K562 (cell line): ENCODE data around the gene DUSP3. TPM values are rescaled to one million over a fixed set of nuclear protein-coding genes. Genes with fewer than 3 reads are reported as not detected.

Source experiments
- ATAC-seq: fragments of 200-7000 bp; cut with Tn5 transposase; 3 replicates; pipeline ENCODE4 v1.9.1; 2020; ENCODE audit warnings: moderate library complexity
- BruUV-seq: library from RNA; stranded (reverse); fragments of 400-500 nt; replicated peaks from 2 replicates; lab custom pipeline; 2021; lab: Mats Ljungman, UMichigan
- CTCF ChIA-PET: fragments of 300-600 bp; formaldehyde crosslinking; extraction: SDS; loops from one replicate; lab custom pipeline; 2021; ENCODE audit warnings: low intra/inter-chr PET ratio; lab: Yijun Ruan, JAX
- POLR2A ChIA-PET: fragments of 300-600, 350-650 bp; sonication (Branson Sonifier 250); formaldehyde crosslinking; extraction: SDS; loops from one replicate; lab custom pipeline; 2021; ENCODE audit warnings: antibody characterized with exemption, inconsistent platforms; lab: Yijun Ruan, JAX
- DNase-seq, 4 experiments: peaks; one replicate each; pipeline versions ENCODE4 v3.0.0 to v3.0.0-alpha.2; 2011 to 2018; ENCODE audit warnings: low spot score in 3 of 4, mixed read lengths in 3 of 4; ENCODE audit errors: extremely low read depth in 1 of 4
- FAIRE-seq: peaks from 2 replicates; lab custom pipeline; 2011; peaks lifted over from hg19 to GRCh38; lab: Jason Lieb, UNC
- H2AFZ ChIP-seq: 2 replicates; pipeline ENCODE4 v1.6.0; 2011; ENCODE audit warnings: low read depth, low read length, control low read depth, inconsistent platforms
- H3K27ac ChIP-seq: fragments of 200-600 bp; 3 replicates; pipeline ENCODE4 v1.8.0; 2011; ENCODE audit warnings: low read depth, mild to moderate bottlenecking, control low read depth, inconsistent platforms, low read length, moderate library complexity, mixed read lengths; ENCODE audit errors: extremely low read depth
- H3K27me3 ChIP-seq, 2 experiments: fragments of 300-600 bp in 1 of 2; 2 replicates in 1 of 2; 3 replicates in 1 of 2; pipeline versions ENCODE4 v1.6.0 to v1.8.0; 2011; ENCODE audit warnings: inconsistent platforms in 2 of 2, low read length in 2 of 2, mild to moderate bottlenecking in 1 of 2, mixed read lengths in 1 of 2, moderate library complexity in 1 of 2; ENCODE audit not compliant: control insufficient read depth in 2 of 2, insufficient read depth in 2 of 2
- H3K36me3 ChIP-seq: fragments of 300-600 bp; 3 replicates; pipeline ENCODE4 v1.8.0; 2011; ENCODE audit warnings: mild to moderate bottlenecking, low read length, inconsistent platforms; ENCODE audit not compliant: control insufficient read depth, insufficient read depth
- H3K4me1 ChIP-seq, 2 experiments: fragments of 200-600 bp in 1 of 2; replicated peaks in 1 of 2; 2 replicates in 1 of 2; 3 replicates in 1 of 2; pipeline versions ENCODE4 v1.5.1 to v1.8.0; 2011; ENCODE audit warnings: inconsistent platforms in 2 of 2, low read length in 2 of 2, mild to moderate bottlenecking in 1 of 2, mixed read lengths in 1 of 2, moderate library complexity in 1 of 2; ENCODE audit not compliant: control insufficient read depth in 2 of 2, insufficient read depth in 2 of 2
- H3K4me2 ChIP-seq: 2 replicates; pipeline ENCODE4 v1.6.1; 2011; ENCODE audit warnings: low read length, control low read depth, inconsistent platforms, mixed read lengths; ENCODE audit not compliant: insufficient read depth
- H3K4me3 ChIP-seq: fragments of 200-600 bp; sonication (generic), shearing (Covaris generic); 2 replicates; pipeline ENCODE4 v1.5.1; 2016; ENCODE audit warnings: control low read depth, inconsistent platforms
- H3K79me2 ChIP-seq: fragments of 200-600 bp; 3 replicates; pipeline ENCODE4 v1.8.0; 2011; ENCODE audit warnings: low read length, inconsistent platforms; ENCODE audit not compliant: control insufficient read depth, insufficient read depth
- H3K9ac ChIP-seq, 2 experiments: 2 replicates each; pipeline versions ENCODE4 v1.6.0 to v1.6.1; 2011; ENCODE audit warnings: low read depth in 2 of 2, low read length in 2 of 2, control low read depth in 1 of 2, inconsistent platforms in 1 of 2, mild to moderate bottlenecking in 1 of 2, mixed read lengths in 1 of 2; ENCODE audit not compliant: insufficient read depth in 1 of 2
- H3K9me1 ChIP-seq: one replicate; pipeline ENCODE4 v1.6.0; 2011; ENCODE audit warnings: inconsistent platforms, mild to moderate bottlenecking, low read length, moderate library complexity; ENCODE audit not compliant: control insufficient read depth, insufficient read depth
- H3K9me3 ChIP-seq: replicated peaks from 2 replicates; pipeline ENCODE4 v1.5.1; 2011; ENCODE audit warnings: low read depth, low read length, inconsistent platforms; ENCODE audit not compliant: control insufficient read depth, insufficient read depth
- H4K20me1 ChIP-seq: replicated peaks from 2 replicates; pipeline ENCODE4 v1.6.1; 2011; ENCODE audit warnings: low read length, inconsistent platforms, mixed read lengths; ENCODE audit not compliant: control insufficient read depth, insufficient read depth
- ATF7 ChIP-seq: fragments of 450-650 bp; IDR thresholded peaks from 2 replicates; pipeline ENCODE4 v1.7.1; 2014; ENCODE audit warnings: mild to moderate bottlenecking, moderate library complexity
- BDP1 ChIP-seq: IDR thresholded peaks from 3 replicates; pipeline ENCODE4 v1.6.1; 2011; ENCODE audit not compliant: insufficient read length, insufficient read depth
- BRD4 ChIP-seq: fragments of 200-600 bp; sonication (generic); IDR thresholded peaks from 2 replicates; pipeline ENCODE4 v1.6.1; 2017; ENCODE audit warnings: inconsistent platforms
- CAMTA2 ChIP-seq: fragments of 250-450 bp; sonication (Bioruptor Pico); conservative IDR thresholded peaks from 2 replicates; pipeline ENCODE4 v1.5.1; 2022
- CXXC5 ChIP-seq: fragments of 250-450 bp; sonication (Bioruptor Pico); IDR thresholded peaks from 2 replicates; pipeline ENCODE4 v1.8.0; 2022; ENCODE audit warnings: inconsistent platforms, mild to moderate bottlenecking, moderate library complexity
- MAFF ChIP-seq: IDR thresholded peaks from 2 replicates; pipeline ENCODE4 v1.6.1; 2012; ENCODE audit warnings: low read length, improper control_type of control experiment
- MLLT1 ChIP-seq, 2 experiments: fragments of 450-650 bp; IDR thresholded peaks; 2 replicates each; pipeline ENCODE4 v1.6.1; 2016
- NONO ChIP-seq, 2 experiments: fragments of 200-400 bp in 1 of 2; fragments of 450-650 bp in 1 of 2; formaldehyde crosslinking in 1 of 2; IDR thresholded peaks; 2 replicates each; pipeline ENCODE4 v1.6.1; 2017; ENCODE audit warnings: low read depth in 2 of 2, mild to moderate bottlenecking in 2 of 2, moderate library complexity in 2 of 2, low read length in 1 of 2
- POLR2H ChIP-seq: IDR thresholded peaks from 2 replicates; pipeline ENCODE4 v1.6.1; 2016; ENCODE audit warnings: missing genetic modification characterization, low read depth, mild to moderate bottlenecking, control low read depth, missing compliant biosample characterization, moderate library complexity
- POU5F1 ChIP-seq: fragments of 150-350 bp; IDR thresholded peaks from 2 replicates; pipeline ENCODE4 v1.6.1; 2014; ENCODE audit warnings: borderline replicate concordance, low read length, low read depth, mild to moderate bottlenecking; ENCODE audit not compliant: partially characterized antibody
- SIX5 ChIP-seq, 2 experiments: IDR thresholded peaks; 2 replicates each; pipeline ENCODE4 v1.6.1; 2011; ENCODE audit warnings: low read length in 2 of 2, borderline replicate concordance in 1 of 2, low read depth in 1 of 2, mild to moderate bottlenecking in 1 of 2, moderate library complexity in 1 of 2; ENCODE audit not compliant: insufficient read depth in 1 of 2
- THAP12 ChIP-seq: fragments of 250-450 bp; sonication (Bioruptor Pico); IDR thresholded peaks from 2 replicates; pipeline ENCODE4 v1.9.0; 2021; ENCODE audit warnings: mild to moderate bottlenecking, inconsistent platforms
- ZBTB17 ChIP-seq: fragments of 450-650 bp; formaldehyde crosslinking; IDR thresholded peaks from 2 replicates; pipeline ENCODE4 v1.4.0; 2020; ENCODE audit warnings: mild to moderate bottlenecking
- ZHX1 ChIP-seq: fragments of 150-350 bp; conservative IDR thresholded peaks from 2 replicates; pipeline ENCODE4 v1.6.1; 2014; ENCODE audit warnings: low read length
- ZNF197 ChIP-seq: fragments of 200-800 bp; sonication (Bioruptor generic); IDR thresholded peaks from 2 replicates; pipeline ENCODE4 v1.6.1; 2016; ENCODE audit warnings: low read depth, missing genetic modification characterization, missing compliant biosample characterization
- ZNF699 ChIP-seq: fragments of 250-450 bp; sonication (Bioruptor Pico); IDR thresholded peaks from 2 replicates; pipeline ENCODE4 v1.8.0; 2021; ENCODE audit warnings: mild to moderate bottlenecking, moderate library complexity; ENCODE audit not compliant: insufficient replicate concordance
- WGBS: fragments of 100-300 bp; shearing (Covaris generic); methylation state at CpG from one replicate; pipeline ENCODE4 v1.1.6; 2016; ENCODE audit warnings: low coverage, mixed read lengths; ENCODE audit not compliant: insufficient coverage; ENCODE audit errors: missing lambda C conversion rate; 5-methylcytosine and 5-hydroxymethylcytosine counted together
- in situ Hi-C: fragments of 300-500 bp; cut with MboI; formaldehyde crosslinking; loops from 4 replicates; pipeline ENCODE4 v1.15.0; 2018; ENCODE audit warnings: inconsistent platforms, mixed read lengths
- intact Hi-C: fragments of 100-400 bp; cut with micrococcal nuclease; formaldehyde crosslinking; loops from 2 replicates; pipeline ENCODE4 v1.14.2; 2022
- polyA plus RNA-seq, 8 experiments: library from polyadenylated mRNA; depleted of rRNA in 4 of 8; stranded (reverse) in 5 of 8; unstranded in 3 of 8; fragments of >200 nt; fragmentation: Nextera tagmentation in 2 of 8; fragmentation: Illumina TruSeq in 1 of 8; extraction: Ambion mirVana in 2 of 8; extraction: Trizol in 1 of 8; gene quantifications; 2 replicates each; pipeline versions ENCODE4 v1.2.1 to v1.2.3, GENCODE V29; 2011 to 2014; ENCODE audit warnings: inconsistent platforms in 1 of 8, missing spikeins in 1 of 8
- total RNA-seq, 7 experiments: library from RNA; depleted of rRNA in 6 of 7; stranded (reverse); fragments of >200 nt in 6 of 7; fragmentation: Illumina TruSeq in 2 of 7; extraction: Trizol in 2 of 7; gene quantifications; 2 replicates each; pipeline versions ENCODE4 v1.2.1 to v1.2.3, GENCODE V29; 2011 to 2021; ENCODE audit warnings: low replicate concordance in 1 of 7

The DUSP3 gene
- total and polyA plus RNA-seq, 9 of the 15 experiments (the other 6 are each of a cell fraction or from before 2014, with no cell fraction given), result 4.1 to 19.8 (median 12.3) TPM

GRCh38 chr17:43813386-43813785 lies 34.6 kb upstream of the DUSP3 start:
- WGBS, result 47% methylated on average over 3 of the region's 3 CpGs
- DNase-seq (no peak), ATAC-seq (no peak), FAIRE-seq (no peak)
- Histone ChIP-seq H3K4me2 (no peak overlapping the region), H3K79me2 (no peaks in the 10 kb centered on the region), H3K9me1 (no peaks in the 10 kb centered on the region), H3K4me3 (no peak overlapping the region), H3K27ac (no peak overlapping the region), H3K4me1 (peaks cover 0 to 3% of the 10 kb centered on the region in 2 experiments; a peak in 1 of 5 replicates), H3K27me3 (0 out of 5 replicates have a peak, but pooled peaks cover 0 to 9% of the 10 kb centered on the region in 2 experiments), H4K20me1 (no peaks in the 10 kb centered on the region), H2AFZ (no peak overlapping the region), H3K36me3 (peaks cover 5% of the 10 kb centered on the region; the same call in 1 of the 3 replicates), H3K9ac (no peak overlapping the region; a peak in 1 of 4 replicates), H3K9me3 (no peaks in the 10 kb centered on the region)
- intact Hi-C loops (no loop called here), in situ Hi-C loops (no loop called here)
- BruUV-seq, result no TSS peak
- POLR2A ChIA-PET, result interaction anchor here (1.2 kb wide), 1 partner anchor 44 kb away, joined by 3 read pairs; no protein-coding TSS in a partner anchor
- CTCF ChIA-PET, result no interaction called here
- TF ChIP-seq CXXC5 (CRISPR knock-in tag), result no peak
- TF ChIP-seq BRD4, result no peak
- TF ChIP-seq THAP12 (CRISPR knock-in tag), result no peak
- no peak for TF ChIP-seq ATF7
- TF ChIP-seq BDP1, result no peak
- TF ChIP-seq ZNF197, result no peak
- no peak for TF ChIP-seq MAFF
- TF ChIP-seq CAMTA2 (CRISPR knock-in tag), result no peak
- TF ChIP-seq NONO (IDR thresholded peaks at IDR 0.05; ENCODE audit: low read depth in 2 of 2, low read length in 1 of 2), result no peak
- TF ChIP-seq ZNF699 (CRISPR knock-in tag), result no peak
- no peak for TF ChIP-seq ZBTB17 (CRISPR knock-in tag)
- no peak for TF ChIP-seq SIX5 (IDR thresholded peaks at IDR 0.05; ENCODE audit: borderline replicate concordance in 1 of 2, insufficient read depth in 1 of 2, low read depth in 1 of 2, low read length in 2 of 2)
- no peak for TF ChIP-seq MLLT1 (IDR thresholded peaks at IDR 0.05)
- no peak for TF ChIP-seq POLR2H (tag)
- TF ChIP-seq POU5F1, result no peak
- no peak for TF ChIP-seq ZHX1
- TF ChIP-seq, all 486 proteins: peak for 0
